GM12865 (cell line): ENCODE results near the gene WARS2.

Experiments used
- DNase-seq: peaks from one replicate; pipeline ENCODE4 v3.0.0; 2010; ENCODE audit warnings: low read depth
- H3K4me3 ChIP-seq: 2 replicates; pipeline ENCODE4 v1.5.1; 2011; ENCODE audit warnings: mild to moderate bottlenecking, low read depth, low read length, control low read depth
- CTCF ChIP-seq: IDR thresholded peaks from 2 replicates; pipeline ENCODE4 v1.5.1; 2011; ENCODE audit warnings: low read length, control low read depth, low read depth, inconsistent platforms; ENCODE audit not compliant: insufficient read depth; ENCODE audit errors: missing control alignments

WARS2 gene

GRCh38 chr1:119090250-119090649 is 50.2 kb downstream of the WARS2 start:
- H3K4me3 ChIP-seq: no peak overlapping the region
- no peak for DNase-seq
- TF ChIP-seq CTCF: no peak

GRCh38 chr1:119086830-119087229 is 53.6 kb downstream of the WARS2 start:
- TF ChIP-seq CTCF: no peak
- DNase-seq: no peak
- H3K4me3 ChIP-seq: no peak overlapping the region

- H3K4me3 ChIP-seq: no peak overlapping the region
- no peak for DNase-seq
- no peak for TF ChIP-seq CTCF
Observed at GRCh38 chr1:119084798-119085197, 55.7 kb downstream of the WARS2 start.

- no peak overlapping the region for H3K4me3 ChIP-seq
- no peak for DNase-seq
- TF ChIP-seq CTCF: no peak
Observed at GRCh38 chr1:119083980-119084379, 56.5 kb downstream of the WARS2 start.

- TF ChIP-seq CTCF: no peak
- H3K4me3 ChIP-seq: no peak overlapping the region
- DNase-seq: no peak
Observed at GRCh38 chr1:119083479-119083878, 57.0 kb downstream of the WARS2 start.

- TF ChIP-seq CTCF: no peak
- no peak for DNase-seq
- no peak overlapping the region for H3K4me3 ChIP-seq
Observed at GRCh38 chr1:119081700-119082099, 58.8 kb downstream of the WARS2 start.

GRCh38 chr1:119081267-119081666 is 59.2 kb downstream of the WARS2 start:
- H3K4me3 ChIP-seq: no peak overlapping the region

More at GRCh38 chr1:119081267-119081666, 59.2 kb downstream of the WARS2 start:
- no peak for DNase-seq
- TF ChIP-seq CTCF: no peak
